Spleen (tissue), 7 donors: ENCODE results near the gene FEZ2.

Experiments
- POLR2AphosphoS5 ChIP-seq, 3 donors: sonication (generic); formaldehyde crosslinking; IDR thresholded peaks; one replicate each; pipeline ENCODE4 v1.5.1; 2017; ENCODE audit warnings: antibody characterized with exemption in 3 of 3
- TF ChIP-seq, protein P1 (sequence below), 11 experiments: fragments of 200-600 bp in 7 of 11; fragments of 450-650 bp in 4 of 11; sonication (generic) in 4 of 11; IDR thresholded peaks in 8 of 11; conservative IDR thresholded peaks in 3 of 11; 1 replicate in 7 of 11; 2 replicates in 4 of 11; pipeline versions ENCODE4 v1.4.0 to v1.8.0; 2016 to 2021; ENCODE audit warnings: antibody characterized with exemption in 11 of 11, inconsistent platforms in 4 of 11, mild to moderate bottlenecking in 1 of 11
- donor health status: DM: no; HTN: no; CAD: no; lungs with moderate emphysema.
- donor health status: DM: no; HTN: no; CAD: no.
- donor health status: DM: no; HTN: no; CAD: no.

DNA sequence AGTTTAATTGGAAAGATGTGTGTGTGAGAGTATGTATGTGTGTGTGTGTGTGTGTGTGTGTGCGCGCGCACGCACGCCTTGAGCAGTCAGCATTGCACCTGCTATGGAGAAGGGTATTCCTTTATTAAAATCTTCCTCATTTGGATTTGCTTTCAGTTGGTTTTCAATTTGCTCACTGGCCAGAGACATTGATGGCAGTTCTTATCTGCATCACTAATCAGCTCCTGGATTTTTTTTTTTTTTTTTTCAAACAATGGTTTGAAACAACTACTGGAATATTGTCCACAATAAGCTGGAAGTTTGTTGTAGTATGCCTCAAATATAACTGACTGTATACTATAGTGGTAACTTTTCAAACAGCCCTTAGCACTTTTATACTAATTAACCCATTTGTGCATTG lies 48.0 kb downstream of the FEZ2 start:
- TF ChIP-seq, protein P1, sequence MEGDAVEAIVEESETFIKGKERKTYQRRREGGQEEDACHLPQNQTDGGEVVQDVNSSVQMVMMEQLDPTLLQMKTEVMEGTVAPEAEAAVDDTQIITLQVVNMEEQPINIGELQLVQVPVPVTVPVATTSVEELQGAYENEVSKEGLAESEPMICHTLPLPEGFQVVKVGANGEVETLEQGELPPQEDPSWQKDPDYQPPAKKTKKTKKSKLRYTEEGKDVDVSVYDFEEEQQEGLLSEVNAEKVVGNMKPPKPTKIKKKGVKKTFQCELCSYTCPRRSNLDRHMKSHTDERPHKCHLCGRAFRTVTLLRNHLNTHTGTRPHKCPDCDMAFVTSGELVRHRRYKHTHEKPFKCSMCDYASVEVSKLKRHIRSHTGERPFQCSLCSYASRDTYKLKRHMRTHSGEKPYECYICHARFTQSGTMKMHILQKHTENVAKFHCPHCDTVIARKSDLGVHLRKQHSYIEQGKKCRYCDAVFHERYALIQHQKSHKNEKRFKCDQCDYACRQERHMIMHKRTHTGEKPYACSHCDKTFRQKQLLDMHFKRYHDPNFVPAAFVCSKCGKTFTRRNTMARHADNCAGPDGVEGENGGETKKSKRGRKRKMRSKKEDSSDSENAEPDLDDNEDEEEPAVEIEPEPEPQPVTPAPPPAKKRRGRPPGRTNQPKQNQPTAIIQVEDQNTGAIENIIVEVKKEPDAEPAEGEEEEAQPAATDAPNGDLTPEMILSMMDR (IDR thresholded peaks at IDR 0.05 in 8 of 11, conservative IDR thresholded peaks at IDR 0.05 in 3 of 11) = no peak
- no peak for TF ChIP-seq POLR2AphosphoS5 (IDR thresholded peaks at IDR 0.05)
